Stimulated activated naive B cell treated with anti-CD40 and anti-IgM and Interleukin-4, amounts not matched to agents 10 μg/mL and 1 μg/mL and 100 μg/mL, for 72 hours (primary cell): ENCODE measurements around the gene DDX19B.
"Not testable (repeated sequence)": the region's sequence is repeated elsewhere in the genome, so short reads cannot be mapped to it uniquely, and the experiment has no call there.

ENCODE experiments used
- ATAC-seq, 2 donors: fragments of 150-1000 bp; cut with Tn5 transposase; replicated peaks; 2 replicates each; pipeline ENCODE4 v1.10.0; 2021; ENCODE audit warnings: moderate library complexity in 1 of 2
- DNase-seq: peaks from one replicate; pipeline ENCODE4 v3.0.0; 2021
- H3K27ac Mint-ChIP-seq: one replicate; pipeline ENCODE4 v1.8.0; 2022; ENCODE audit warnings: mild to moderate bottlenecking, mixed read lengths
- H3K27me3 Mint-ChIP-seq, 2 donors: one replicate each; pipeline ENCODE4 v1.8.0; 2022; ENCODE audit warnings: mixed read lengths in 2 of 2
- H3K36me3 Mint-ChIP-seq, 2 donors: one replicate each; pipeline ENCODE4 v1.8.0; 2022; ENCODE audit warnings: mixed read lengths in 2 of 2, mild to moderate bottlenecking in 1 of 2
- H3K4me1 Mint-ChIP-seq, 2 donors: one replicate each; pipeline ENCODE4 v1.8.0; 2022; ENCODE audit warnings: mixed read lengths in 2 of 2, mild to moderate bottlenecking in 1 of 2
- H3K4me3 Mint-ChIP-seq, 2 donors: one replicate each; pipeline ENCODE4 v1.8.0; 2022; ENCODE audit warnings: mild to moderate bottlenecking in 2 of 2, mixed read lengths in 2 of 2, moderate library complexity in 1 of 2
- H3K9me3 Mint-ChIP-seq, 2 donors: one replicate each; pipeline ENCODE4 v1.8.0; 2022; ENCODE audit warnings: mixed read lengths in 2 of 2, mild to moderate bottlenecking in 1 of 2

DDX19B gene

DNA sequence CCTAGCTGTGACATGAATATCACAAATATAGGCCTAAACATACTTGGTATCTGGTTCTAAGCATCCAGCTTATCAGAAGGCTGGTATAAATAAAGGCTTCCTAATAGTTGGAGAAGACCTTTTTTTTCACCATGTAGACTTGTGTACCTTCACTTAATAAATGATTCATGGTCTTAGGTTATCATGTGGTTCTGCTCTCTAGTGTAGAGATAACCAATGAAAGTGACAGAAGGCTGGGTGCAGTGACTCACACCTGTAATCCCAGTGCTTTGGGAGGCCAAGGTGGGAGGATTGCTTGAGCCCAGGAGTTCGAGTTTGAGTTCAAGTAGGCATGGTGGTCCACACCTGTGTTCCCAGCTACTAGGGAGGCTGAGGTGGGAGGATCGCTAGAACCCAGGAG, 50.8 kb downstream of the DDX19B start:
- Mint-ChIP-seq H3K27me3 (no peaks in the 10 kb centered on the region), H3K4me1 (peaks cover 8 to 26% of the 10 kb centered on the region in 2 donors), H3K27ac (no peak overlapping the region), H3K36me3 (peaks cover 14 to 20% of the 10 kb centered on the region in 2 donors), H3K9me3 (no peaks in the 10 kb centered on the region), H3K4me3 (no peak overlapping the region)
- DNase-seq: no peak
- ATAC-seq: no peak

DNA sequence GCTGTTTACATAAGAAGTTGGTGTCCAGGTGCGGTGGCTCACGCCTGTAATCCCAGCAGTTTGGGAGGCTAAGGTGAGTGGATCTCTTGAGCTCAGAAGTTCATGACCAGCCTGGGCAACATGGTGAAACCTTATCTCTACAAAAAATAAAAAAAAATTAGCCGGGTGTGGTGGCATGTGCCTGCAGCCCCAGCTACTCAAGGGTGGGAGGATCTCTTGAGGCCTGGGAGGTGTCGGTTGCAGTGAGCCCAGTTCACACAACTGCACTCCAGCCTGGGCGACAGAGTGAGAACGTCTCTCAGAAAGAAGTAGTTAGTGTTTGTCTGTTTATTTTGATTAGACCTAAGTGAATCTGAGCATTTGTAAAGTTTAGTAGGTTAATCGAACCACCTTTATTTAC, 60.6 kb downstream of the DDX19B start:
- Mint-ChIP-seq H3K9me3 (no peaks in the 10 kb centered on the region), H3K4me3 (no peak overlapping the region), H3K4me1 (no peaks in the 10 kb centered on the region), H3K27ac (no peak overlapping the region), H3K36me3 (peaks cover 29 to 30% of the 10 kb centered on the region in 2 donors), H3K27me3 (no peaks in the 10 kb centered on the region)
- no peak for DNase-seq
- ATAC-seq: no peak

DNA sequence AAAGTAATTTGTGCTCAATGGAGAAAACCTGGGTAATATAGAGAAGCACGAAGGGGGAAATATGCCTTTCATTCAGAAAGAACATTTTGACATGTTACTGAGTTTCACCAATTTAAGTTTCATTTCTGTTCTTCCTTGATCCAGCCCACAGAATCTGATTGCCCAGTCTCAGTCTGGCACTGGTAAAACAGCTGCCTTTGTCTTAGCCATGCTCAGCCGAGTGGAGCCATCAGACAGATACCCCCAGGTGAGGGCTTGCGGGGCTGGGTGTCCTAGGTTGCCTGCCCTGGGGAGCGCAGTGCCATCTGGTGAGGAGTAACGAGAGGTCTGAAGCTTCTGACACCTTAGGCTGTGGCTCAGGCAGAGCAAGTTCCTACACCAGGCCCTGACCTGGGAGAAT, 65.4 kb downstream of the DDX19B start:
- Mint-ChIP-seq H3K9me3 (no peaks in the 10 kb centered on the region), H3K27ac (no peak overlapping the region), H3K27me3 (no peaks in the 10 kb centered on the region), H3K4me1 (no peaks in the 10 kb centered on the region), H3K36me3 (peaks cover 31 to 33% of the 10 kb centered on the region in 2 donors), H3K4me3 (no peak overlapping the region)
- no peak for DNase-seq
- ATAC-seq: peak in 1 of 2 donors; percentile 18

GRCh38 chr16:70370145-70370544, 71.2 kb downstream of the DDX19B start:
- not testable (repeated sequence) for H3K4me3 Mint-ChIP-seq, H3K27ac Mint-ChIP-seq, DNase-seq, H3K4me1 Mint-ChIP-seq, H3K9me3 Mint-ChIP-seq, H3K27me3 Mint-ChIP-seq
- ATAC-seq: peak; percentile 73
- peaks cover 44 to 47% of the 10 kb centered on the region in 2 donors for H3K36me3 Mint-ChIP-seq

- no peak for DNase-seq
- Mint-ChIP-seq H3K27me3 (no peaks in the 10 kb centered on the region), H3K4me3 (no peak overlapping the region), H3K4me1 (peaks cover 0 to 5% of the 10 kb centered on the region in 2 donors), H3K9me3 (no peaks in the 10 kb centered on the region), H3K27ac (peak overlapping the region; percentile 79), H3K36me3 (peaks cover 44 to 49% of the 10 kb centered on the region in 2 donors)
- no peak for ATAC-seq
Observed at GRCh38 chr16:70370924-70371323, 71.9 kb downstream of the DDX19B start.

DNA sequence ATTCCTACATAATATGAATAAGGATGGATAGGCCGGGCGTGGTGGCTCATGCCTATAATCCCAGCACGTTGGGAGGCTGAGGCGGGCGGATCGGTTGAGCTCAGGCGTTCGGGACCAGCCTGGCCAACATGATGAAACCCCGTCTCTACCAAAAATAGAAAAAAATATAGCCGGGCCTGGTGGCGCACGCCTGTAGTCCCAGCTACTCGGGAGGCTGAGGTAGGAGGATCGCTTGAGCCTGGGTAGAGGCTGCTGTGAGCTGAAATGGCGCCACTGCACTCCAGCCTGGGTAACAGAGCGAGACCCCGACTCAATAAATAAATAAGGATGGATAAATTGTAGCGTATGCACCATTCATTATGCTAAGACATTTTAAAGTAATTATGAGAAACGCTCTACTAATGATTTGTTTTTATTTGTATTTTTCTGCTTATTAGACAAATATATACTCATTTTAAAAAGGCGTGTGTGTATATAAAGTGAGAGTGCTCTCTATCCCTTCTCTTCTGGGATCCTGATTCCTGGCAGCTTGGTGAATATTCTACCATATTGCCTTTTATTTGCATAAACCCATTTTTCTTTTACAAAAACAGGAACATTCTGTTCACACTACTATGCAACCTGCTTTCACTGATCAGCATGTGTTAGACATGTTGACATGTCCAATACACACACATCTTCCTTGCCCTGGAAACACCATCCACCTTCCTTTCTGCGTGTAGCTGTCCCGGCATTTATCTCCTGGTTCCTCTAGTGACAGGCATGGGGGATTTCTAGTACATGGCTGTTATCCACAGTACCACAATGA, 74.1 kb downstream of the DDX19B start:
- ATAC-seq: no peak
- H3K27me3 Mint-ChIP-seq: no peaks in the 10 kb centered on the region
- H3K36me3 Mint-ChIP-seq: peaks cover 47% of the 10 kb centered on the region in 2 donors

DNA sequence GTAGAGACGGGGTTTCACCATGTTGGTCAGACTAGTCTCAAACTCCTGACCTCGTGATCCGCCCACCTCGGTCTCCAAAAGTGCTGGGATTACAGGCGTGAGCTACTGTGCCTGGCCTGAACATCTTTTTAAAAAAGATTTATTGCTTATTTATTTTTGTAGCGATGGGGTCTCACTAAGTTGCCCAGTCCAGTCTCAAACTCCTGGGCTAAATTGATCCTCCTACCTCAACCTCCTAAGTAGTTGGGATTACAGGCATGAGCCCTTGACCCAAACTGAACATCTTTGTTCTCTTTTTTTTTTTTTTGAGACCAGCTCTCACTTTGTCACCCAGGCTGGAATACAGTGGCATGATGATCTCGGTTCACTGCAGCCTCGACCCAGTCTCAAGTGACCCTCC, 75.2 kb downstream of the DDX19B start:
- H3K9me3 Mint-ChIP-seq: no peaks in the 10 kb centered on the region
- peaks cover 7 to 9% of the 10 kb centered on the region in 2 donors for H3K4me1 Mint-ChIP-seq
- no peak overlapping the region for H3K4me3 Mint-ChIP-seq
- H3K27me3 Mint-ChIP-seq: no peaks in the 10 kb centered on the region
- peak overlapping the region; percentile 71 for H3K27ac Mint-ChIP-seq
- no peak for DNase-seq
- ATAC-seq: no peak
- peaks cover 44% of the 10 kb centered on the region in 2 donors for H3K36me3 Mint-ChIP-seq

More for the DNA sequence above, 74.1 kb downstream of the DDX19B start:
- no peak for DNase-seq
- Mint-ChIP-seq H3K27ac (peak overlapping the region; percentile 69), H3K4me3 (no peak overlapping the region), H3K9me3 (no peaks in the 10 kb centered on the region), H3K4me1 (peaks cover 7% of the 10 kb centered on the region in 2 donors)

- ATAC-seq: no peak
- Mint-ChIP-seq H3K27ac (peak overlapping the region; percentile 73), H3K36me3 (peaks cover 38 to 39% of the 10 kb centered on the region in 2 donors), H3K27me3 (no peaks in the 10 kb centered on the region), H3K9me3 (no peaks in the 10 kb centered on the region), H3K4me1 (peaks cover 7 to 16% of the 10 kb centered on the region in 2 donors), H3K4me3 (no peak overlapping the region)
- no peak for DNase-seq
Observed at GRCh38 chr16:70375636-70376611, 76.9 kb downstream of the DDX19B start.

DNA sequence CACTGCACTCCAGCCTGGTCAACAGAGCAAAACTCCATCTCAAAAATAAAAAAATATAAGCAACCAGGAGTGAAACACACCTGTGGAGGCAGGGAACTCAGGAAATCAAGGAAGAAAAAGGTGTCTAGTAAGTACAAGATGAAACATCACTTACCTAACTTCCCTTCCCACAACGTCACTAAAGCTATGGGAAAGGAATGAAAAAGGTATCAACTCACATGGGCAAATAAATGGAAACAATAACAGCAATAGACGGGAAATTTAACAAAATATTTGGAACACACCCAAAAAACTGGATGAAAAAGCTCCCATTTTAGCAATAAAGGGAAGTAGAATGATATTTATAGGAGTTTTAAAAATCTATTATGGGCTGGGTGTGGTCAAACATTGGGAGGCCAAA, 78.8 kb downstream of the DDX19B start:
- Mint-ChIP-seq H3K36me3 (peaks cover 33 to 39% of the 10 kb centered on the region in 2 donors), H3K9me3 (no peaks in the 10 kb centered on the region), H3K27me3 (no peaks in the 10 kb centered on the region), H3K4me3 (peak overlapping the region; percentile 2 to 5), H3K27ac (peak overlapping the region; percentile 5), H3K4me1 (peaks cover 3 to 21% of the 10 kb centered on the region in 2 donors)
- no peak for DNase-seq
- no peak for ATAC-seq

DNA sequence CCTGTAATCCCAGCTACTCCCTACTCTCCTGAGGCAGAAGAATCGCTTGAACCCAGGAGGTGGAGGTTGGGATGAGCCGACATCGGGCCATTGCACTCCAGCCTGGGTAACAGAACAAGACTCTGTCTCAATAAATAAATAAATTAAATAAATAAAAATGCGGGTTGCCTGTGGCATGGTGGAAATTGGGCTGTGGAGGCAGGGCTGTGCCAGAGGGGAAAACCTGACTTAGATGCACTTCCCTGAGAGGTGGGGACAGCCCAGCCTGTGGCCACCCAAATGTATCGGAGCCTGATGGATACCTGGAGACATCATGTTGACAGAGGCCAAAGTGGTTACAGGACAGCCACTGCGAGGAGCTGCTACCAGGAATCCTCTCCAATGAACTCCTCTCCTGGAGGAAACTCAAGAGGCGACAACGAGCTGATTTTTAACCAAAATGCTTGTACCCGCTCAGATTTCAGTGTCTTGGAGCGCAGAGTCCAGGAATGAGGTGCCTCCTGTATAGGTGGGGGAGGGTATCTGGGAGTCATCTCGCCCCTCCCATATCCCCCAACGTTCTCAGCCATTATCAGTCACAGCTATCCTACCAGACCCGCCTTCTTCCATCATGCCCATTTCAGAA, 80.0 kb downstream of the DDX19B start:
- peaks cover 38 to 39% of the 10 kb centered on the region in 2 donors for H3K36me3 Mint-ChIP-seq
- H3K27me3 Mint-ChIP-seq: no peaks in the 10 kb centered on the region
- H3K9me3 Mint-ChIP-seq: no peaks in the 10 kb centered on the region
- H3K4me1 Mint-ChIP-seq: peaks cover 5 to 25% of the 10 kb centered on the region in 2 donors
- H3K27ac Mint-ChIP-seq: peak overlapping the region; percentile 62
- DNase-seq (no peak), ATAC-seq (no peak)
- peak overlapping the region in 1 of 2 donors; percentile 87 for H3K4me3 Mint-ChIP-seq

DNA sequence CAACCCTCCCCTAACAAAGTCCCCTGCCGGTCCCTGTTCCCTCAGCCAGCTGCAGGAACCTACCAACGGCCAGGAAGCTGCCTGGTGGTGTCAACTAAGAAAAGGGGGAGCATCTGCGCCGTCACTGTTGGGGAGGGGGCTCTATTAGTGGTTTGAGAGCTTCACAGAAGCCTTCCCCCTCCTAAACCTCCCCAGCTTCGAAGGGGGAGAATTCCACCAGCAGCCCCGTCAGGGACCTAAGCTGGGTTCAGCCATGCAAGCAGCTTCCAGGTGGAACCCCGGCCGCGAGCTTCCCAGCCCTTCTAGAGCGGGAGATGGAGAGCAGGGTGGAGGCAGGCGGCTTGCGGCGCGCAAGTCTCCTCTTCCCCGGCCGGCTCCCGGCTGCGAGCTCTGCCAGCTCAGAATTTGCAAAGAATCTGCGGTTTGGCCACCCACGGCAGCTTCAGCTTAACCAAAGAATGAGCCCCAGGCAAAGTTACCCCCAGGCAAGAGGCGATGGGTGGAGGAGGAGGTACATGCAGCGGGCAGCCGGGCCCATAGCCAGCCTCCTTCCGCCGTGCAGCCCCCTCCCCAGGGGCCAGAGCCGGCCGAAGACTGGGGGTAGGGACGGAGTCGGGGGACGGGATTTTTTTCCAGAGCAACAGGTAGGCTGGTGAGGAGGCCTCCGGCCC, 81.4 kb downstream of the DDX19B start:
- DNase-seq (peak; percentile 75), ATAC-seq (peak; percentile 57)
- peaks cover 35 to 38% of the 10 kb centered on the region in 2 donors for H3K36me3 Mint-ChIP-seq
- no peaks in the 10 kb centered on the region for H3K27me3 Mint-ChIP-seq
- no peaks in the 10 kb centered on the region for H3K9me3 Mint-ChIP-seq
- H3K27ac Mint-ChIP-seq: peak overlapping the region; percentile 97
- H3K4me3 Mint-ChIP-seq: peak overlapping the region; percentile 87 to 94
- peaks cover 5 to 25% of the 10 kb centered on the region in 2 donors for H3K4me1 Mint-ChIP-seq

DNA sequence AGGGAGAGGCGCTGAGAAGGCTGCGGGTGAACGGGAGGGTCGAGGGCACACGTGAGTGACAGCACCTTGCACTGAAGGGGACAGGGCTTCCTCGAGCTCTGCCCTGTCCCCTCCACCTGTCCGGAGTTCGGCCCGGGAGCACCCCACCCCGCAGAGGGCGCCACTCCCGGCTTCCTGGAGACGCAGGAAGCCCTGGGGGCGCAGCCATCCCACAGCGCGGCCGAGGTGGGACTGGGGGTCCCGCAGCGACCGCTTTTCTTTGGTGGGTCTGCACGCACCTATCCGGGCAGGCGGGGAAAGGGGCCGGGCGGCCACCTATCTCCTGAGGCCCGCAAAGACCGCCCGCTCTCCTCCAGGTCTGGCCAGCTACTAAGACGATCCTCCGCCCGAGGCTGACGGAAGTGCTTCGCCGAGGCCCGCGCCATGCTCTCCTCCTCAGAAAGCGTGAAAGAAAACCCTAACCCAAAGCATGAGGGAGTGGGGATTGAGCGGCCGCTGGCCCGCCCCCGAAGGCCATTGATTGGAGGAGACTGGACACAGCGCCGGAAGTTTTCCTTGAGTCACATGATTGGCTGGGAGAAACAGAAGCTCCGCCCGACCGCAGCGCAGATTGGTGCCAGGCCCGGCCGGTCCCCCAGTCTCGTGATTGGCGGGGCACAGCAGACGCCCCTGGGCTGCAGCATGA, 82.1 kb downstream of the DDX19B start:
- H3K4me3 Mint-ChIP-seq: peak overlapping the region; percentile 87 to 94
- H3K9me3 Mint-ChIP-seq: no peaks in the 10 kb centered on the region
- peak; percentile 95 for DNase-seq
- H3K4me1 Mint-ChIP-seq: peaks cover 5 to 25% of the 10 kb centered on the region in 2 donors
- peaks cover 38% of the 10 kb centered on the region in 2 donors for H3K36me3 Mint-ChIP-seq
- H3K27ac Mint-ChIP-seq: peak overlapping the region; percentile 97
- H3K27me3 Mint-ChIP-seq: no peaks in the 10 kb centered on the region
- ATAC-seq: peak; percentile 88 to 90
